Neuron (in vitro differentiated cells): ENCODE data around the gene SRSF12.
A peak's percentile ranks its signal among the peaks of the same experiment; 100 is the strongest.
"Not testable (repeated sequence)": the region's sequence is repeated elsewhere in the genome, so short reads cannot be mapped to it uniquely, and the experiment has no call there.

Source experiments
- H2AFZ ChIP-seq: one replicate; pipeline ENCODE4 v1.6.1; 2013; ENCODE audit warnings: low read depth, mild to moderate bottlenecking, inconsistent platforms, low read length, moderate library complexity
- H3K27me3 ChIP-seq: one replicate; pipeline ENCODE4 v1.6.1; 2013; ENCODE audit warnings: low read length; ENCODE audit not compliant: insufficient read depth
- H3K36me3 ChIP-seq: one replicate; pipeline ENCODE4 v1.6.1; 2013; ENCODE audit warnings: low read length; ENCODE audit not compliant: insufficient read depth
- H3K4me1 ChIP-seq: one replicate; pipeline ENCODE4 v1.6.1; 2013; ENCODE audit warnings: low read length; ENCODE audit not compliant: insufficient read depth
- H3K4me3 ChIP-seq: 2 replicates; pipeline ENCODE4 v1.5.1; 2013; ENCODE audit warnings: mild to moderate bottlenecking, low read length, moderate library complexity
- H3K9me3 ChIP-seq: one replicate; pipeline ENCODE4 v1.6.1; 2013; ENCODE audit warnings: low read length

Gene SRSF12

GRCh38 chr6:89079511-89080234 is 38.2 kb downstream of the SRSF12 start:
- H3K9me3 ChIP-seq = no peaks in the 10 kb centered on the region
- H3K4me3 ChIP-seq = peak overlapping the region; percentile 94
- H3K36me3 ChIP-seq = peaks cover 17% of the 10 kb centered on the region
- H2AFZ ChIP-seq = peak overlapping the region; percentile 85
- H3K4me1 ChIP-seq = peaks cover 21% of the 10 kb centered on the region
- no peaks in the 10 kb centered on the region for H3K27me3 ChIP-seq

GRCh38 chr6:89073840-89074239 is 44.0 kb downstream of the SRSF12 start:
- Histone ChIP-seq H3K4me3 (no peak overlapping the region), H3K4me1 (no peaks in the 10 kb centered on the region), H3K9me3 (no peaks in the 10 kb centered on the region), H3K27me3 (peaks cover 14% of the 10 kb centered on the region), H3K36me3 (no peaks in the 10 kb centered on the region), H2AFZ (no peak overlapping the region)

DNA sequence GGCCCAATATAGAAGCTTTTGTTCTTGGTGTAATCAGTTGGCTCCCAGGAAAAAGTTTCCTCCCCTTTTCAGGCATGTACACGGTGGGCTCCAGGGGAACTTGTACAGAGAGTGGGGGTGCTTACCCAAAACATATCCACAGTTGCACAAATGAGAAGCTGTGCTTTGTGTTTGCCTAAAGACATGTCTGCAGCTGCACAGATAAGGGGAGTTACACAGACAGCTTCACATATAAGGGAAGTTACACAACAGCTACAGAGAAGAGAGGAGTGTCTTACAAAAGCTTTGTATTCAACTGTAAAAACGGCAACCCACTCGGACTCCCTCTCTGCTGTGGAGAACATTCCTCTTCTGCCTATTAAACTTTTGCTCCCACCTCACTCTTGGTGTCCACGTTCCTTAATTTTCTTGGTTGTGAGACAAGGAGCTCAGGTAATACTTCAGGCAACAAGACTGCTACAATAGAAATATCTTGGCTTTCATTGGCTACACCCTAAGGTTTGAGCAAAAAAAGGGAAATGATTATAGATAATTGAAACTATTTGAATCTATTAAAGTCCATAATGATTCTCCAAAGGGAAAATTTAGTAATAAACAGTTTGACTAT is 44.8 kb downstream of the SRSF12 start:
- H3K27me3 ChIP-seq = peaks cover 14% of the 10 kb centered on the region
- H2AFZ ChIP-seq = no peak overlapping the region
- no peaks in the 10 kb centered on the region for H3K36me3 ChIP-seq
- H3K9me3 ChIP-seq = no peaks in the 10 kb centered on the region
- no peak overlapping the region for H3K4me3 ChIP-seq
- H3K4me1 ChIP-seq = no peaks in the 10 kb centered on the region

- H3K9me3 ChIP-seq = no peaks in the 10 kb centered on the region
- H3K4me3 ChIP-seq = no peak overlapping the region
- peaks cover 17% of the 10 kb centered on the region for H3K27me3 ChIP-seq
- H3K36me3 ChIP-seq = no peaks in the 10 kb centered on the region
- H3K4me1 ChIP-seq = no peaks in the 10 kb centered on the region
- H2AFZ ChIP-seq = no peak overlapping the region
These were observed 46.8 kb downstream of the SRSF12 start for GRCh38 chr6:89071036-89071435.

- Histone ChIP-seq H3K4me1 (no peaks in the 10 kb centered on the region), H3K4me3 (no peak overlapping the region), H3K36me3 (no peaks in the 10 kb centered on the region), H3K27me3 (peaks cover 17% of the 10 kb centered on the region), H3K9me3 (no peaks in the 10 kb centered on the region), H2AFZ (no peak overlapping the region)
These were observed 48.2 kb downstream of the SRSF12 start for GRCh38 chr6:89069536-89070163.

DNA sequence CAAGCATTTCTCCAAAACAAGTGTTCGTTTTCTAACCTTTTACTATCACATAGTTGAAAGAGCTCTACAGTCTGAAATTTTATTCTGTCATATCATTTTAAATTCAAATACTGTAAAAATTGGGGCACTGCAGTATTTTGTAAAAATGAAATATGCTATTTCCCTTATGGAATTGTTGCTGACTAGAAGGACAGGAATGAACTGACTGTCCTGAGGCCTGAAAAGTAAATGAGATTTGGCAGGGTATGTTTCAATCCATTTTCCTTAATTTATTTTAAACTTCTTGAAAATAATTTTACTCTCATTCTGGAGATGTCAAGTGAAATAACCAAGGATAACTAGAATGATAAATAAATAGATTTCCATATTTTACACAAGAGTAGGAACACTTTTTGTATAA is 49.2 kb downstream of the SRSF12 start:
- Histone ChIP-seq H3K27me3 (peaks cover 17% of the 10 kb centered on the region), H3K4me3 (no peak overlapping the region), H2AFZ (no peak overlapping the region), H3K36me3 (no peaks in the 10 kb centered on the region), H3K4me1 (no peaks in the 10 kb centered on the region), H3K9me3 (no peaks in the 10 kb centered on the region)

- Histone ChIP-seq H3K4me1 (no peaks in the 10 kb centered on the region), H3K4me3 (no peak overlapping the region), H3K27me3 (peaks cover 17% of the 10 kb centered on the region), H3K9me3 (no peaks in the 10 kb centered on the region), H2AFZ (no peak overlapping the region), H3K36me3 (no peaks in the 10 kb centered on the region)
These were observed 50.1 kb downstream of the SRSF12 start for GRCh38 chr6:89067796-89068195.

GRCh38 chr6:89066940-89067646 is 50.8 kb downstream of the SRSF12 start:
- no peaks in the 10 kb centered on the region for H3K4me1 ChIP-seq
- H3K36me3 ChIP-seq = no peaks in the 10 kb centered on the region
- peaks cover 17% of the 10 kb centered on the region for H3K27me3 ChIP-seq
- H2AFZ ChIP-seq = no peak overlapping the region
- no peak overlapping the region for H3K4me3 ChIP-seq
- H3K9me3 ChIP-seq = no peaks in the 10 kb centered on the region

GRCh38 chr6:89066121-89066520 is 51.8 kb downstream of the SRSF12 start:
- not testable (repeated sequence) for H3K36me3 ChIP-seq, H3K4me1 ChIP-seq, H2AFZ ChIP-seq, H3K9me3 ChIP-seq, H3K4me3 ChIP-seq
- H3K27me3 ChIP-seq = peaks cover 15% of the 10 kb centered on the region

DNA sequence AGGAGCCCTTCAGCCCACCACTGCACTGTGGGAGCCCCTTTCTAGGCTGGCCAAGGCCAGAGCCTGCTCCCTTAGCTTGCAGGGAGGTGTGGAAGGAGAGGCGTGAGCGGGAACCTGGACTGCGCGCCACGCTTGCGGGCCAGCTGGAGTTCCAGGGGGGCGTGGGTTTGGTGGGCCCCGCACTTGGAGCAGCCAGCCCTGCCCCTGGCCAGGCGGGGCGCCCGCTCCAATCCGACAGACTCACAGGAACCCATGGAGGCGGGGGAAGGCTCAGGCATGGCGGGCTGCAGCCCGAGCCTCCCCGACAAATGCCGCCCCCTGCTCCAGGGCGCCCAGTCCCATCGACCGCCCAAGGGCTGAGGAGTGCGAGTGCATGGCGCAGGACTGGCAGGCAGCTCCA is 52.9 kb downstream of the SRSF12 start:
- not testable (repeated sequence) for H3K4me3 ChIP-seq, H3K27me3 ChIP-seq, H3K4me1 ChIP-seq, H3K36me3 ChIP-seq, H2AFZ ChIP-seq, H3K9me3 ChIP-seq

- no peaks in the 10 kb centered on the region for H3K36me3 ChIP-seq
- peaks cover 3% of the 10 kb centered on the region for H3K27me3 ChIP-seq
- no peaks in the 10 kb centered on the region for H3K4me1 ChIP-seq
- H3K4me3 ChIP-seq = no peak overlapping the region
- H2AFZ ChIP-seq = no peak overlapping the region
- no peaks in the 10 kb centered on the region for H3K9me3 ChIP-seq
These were observed 54.0 kb downstream of the SRSF12 start for GRCh38 chr6:89063881-89064280.

DNA sequence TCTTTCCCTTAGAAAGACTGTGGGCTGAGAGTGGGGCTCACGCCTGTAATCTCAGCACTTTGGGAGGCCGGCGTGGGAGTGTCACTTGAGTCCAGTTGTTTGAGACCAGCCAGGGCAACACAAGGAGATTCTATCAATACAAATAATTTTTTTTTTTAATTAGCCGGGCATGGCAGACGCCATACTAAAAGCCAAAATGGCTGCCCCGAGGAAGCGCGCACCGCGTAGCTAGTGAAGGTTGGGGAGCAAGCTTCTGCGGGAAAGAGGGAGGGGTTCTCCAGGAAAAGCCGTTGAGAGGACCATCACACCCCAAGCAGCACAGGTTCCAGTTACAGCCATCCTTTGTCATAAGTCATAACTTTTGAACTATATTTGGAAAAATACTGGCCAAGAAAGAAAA is 58.6 kb downstream of the SRSF12 start:
- no peaks in the 10 kb centered on the region for H3K27me3 ChIP-seq
- H2AFZ ChIP-seq = peak overlapping the region; percentile 12
- H3K4me3 ChIP-seq = no peak overlapping the region
- H3K36me3 ChIP-seq = no peaks in the 10 kb centered on the region
- no peaks in the 10 kb centered on the region for H3K9me3 ChIP-seq
- H3K4me1 ChIP-seq = no peaks in the 10 kb centered on the region

DNA sequence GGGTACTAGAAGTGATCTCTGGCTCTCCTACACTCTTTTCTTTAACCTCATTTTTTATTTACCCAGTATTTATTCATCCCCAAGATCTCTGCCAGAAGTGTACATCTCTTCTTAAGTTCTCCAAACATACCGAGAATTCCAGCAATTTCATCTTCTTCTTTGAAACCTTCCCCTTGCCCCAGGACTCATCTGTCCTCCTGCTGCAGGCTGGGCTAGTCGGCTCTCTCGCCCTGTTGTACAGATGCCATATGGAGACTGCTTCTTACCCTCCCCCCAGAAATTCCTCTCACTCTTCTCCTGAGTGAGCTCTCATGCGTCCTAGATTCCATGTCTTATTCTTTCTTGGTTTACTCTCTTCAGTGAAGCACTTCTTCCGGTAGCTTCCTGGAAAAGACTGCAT is 59.2 kb downstream of the SRSF12 start:
- Histone ChIP-seq H3K4me1 (no peaks in the 10 kb centered on the region), H2AFZ (peak overlapping the region; percentile 12), H3K4me3 (no peak overlapping the region), H3K36me3 (no peaks in the 10 kb centered on the region), H3K27me3 (no peaks in the 10 kb centered on the region), H3K9me3 (no peaks in the 10 kb centered on the region)
